ENCODE data around the gene KIF5C.

Gene KIF5C

GRCh38 chr2:148930046-148930775, 55.2 kb downstream of the KIF5C start:
- Histone ChIP-seq H4K8ac (ENCODE audit: low read length) (no peak overlapping the region), H3K18ac (ENCODE audit: low read depth in 1 of 2, low read length in 2 of 2) (no peak overlapping the region), H3K4me2 (ENCODE audit: low read length, poor library complexity, severe bottlenecking) (no peak overlapping the region), H2BK15ac (ENCODE audit: low read depth, poor library complexity, severe bottlenecking) (no peak overlapping the region), H4K91ac (ENCODE audit: low read length) (no peak overlapping the region), H2AFZ (ENCODE audit: low read depth, low read length) (no peak overlapping the region), H2BK12ac (ENCODE audit: low read length in 2 of 2) (no peak overlapping the region), H2BK120ac (ENCODE audit: low read depth, low read length) (no peak overlapping the region), H3K27me3 (ENCODE audit: control insufficient read depth in 1 of 2, insufficient read depth in 1 of 2, low read length in 2 of 2) (peaks cover 0 to 21% of the 10 kb centered on the region in 2 experiments), H3K4me3 (ENCODE audit: insufficient read depth in 1 of 2, low read depth in 1 of 2, low read length in 2 of 2) (no peak overlapping the region), H2AK5ac (ENCODE audit: low read length, severe bottlenecking) (no peak overlapping the region), H3K36me3 (ENCODE audit: control insufficient read depth in 1 of 2, insufficient read depth in 2 of 2, low read depth in 1 of 2, low read length in 2 of 2) (no peaks in the 10 kb centered on the region), H3K4ac (ENCODE audit: low read depth in 1 of 2, low read length in 2 of 2) (no peak overlapping the region), H3K27ac (ENCODE audit: low read length, poor library complexity, severe bottlenecking) (no peak overlapping the region), H3K9ac (ENCODE audit: low read length) (no peak overlapping the region), H3K14ac (ENCODE audit: low read length in 2 of 2) (no peak overlapping the region), H2BK5ac (ENCODE audit: low read depth, low read length, poor library complexity, severe bottlenecking) (no peak overlapping the region), H3K79me1 (replicated peaks; ENCODE audit: low read length, poor library complexity, severe bottlenecking) (no peaks in the 10 kb centered on the region), H3K9me3 (ENCODE audit: control insufficient read depth, low read length) (no peaks in the 10 kb centered on the region), H3K23ac (ENCODE audit: low read length in 2 of 2) (no peak overlapping the region), H3K4me1 (ENCODE audit: control insufficient read depth, insufficient read depth, low read depth, low read length) (no peaks in the 10 kb centered on the region)
- whole genome bisulfite sequencing: 49% methylated on average over 8 of the region's 9 CpGs
- peak; percentile 11 for DNase-seq

- H3K4me1 ChIP-seq (ENCODE audit: control insufficient read depth, insufficient read depth, low read depth, low read length): no peaks in the 10 kb centered on the region
- WGBS: 41% methylated on average over 7 of the region's 7 CpGs
Measured at GRCh38 chr2:148932536-148932935, 57.5 kb downstream of the KIF5C start.

GRCh38 chr2:148933456-148933855, 58.4 kb downstream of the KIF5C start:
- Histone ChIP-seq H3K4me1 (ENCODE audit: control insufficient read depth, insufficient read depth, low read depth, low read length) (no peaks in the 10 kb centered on the region), H4K91ac (ENCODE audit: low read length) (peak overlapping the region; percentile 64), H3K4ac (ENCODE audit: low read depth in 1 of 2, low read length in 2 of 2) (no peak overlapping the region), H3K18ac (ENCODE audit: low read depth in 1 of 2, low read length in 2 of 2) (no peak overlapping the region), H3K36me3 (ENCODE audit: control insufficient read depth in 1 of 2, insufficient read depth in 2 of 2, low read depth in 1 of 2, low read length in 2 of 2) (no peaks in the 10 kb centered on the region), H3K14ac (ENCODE audit: low read length in 2 of 2) (peak overlapping the region in 1 of 2 experiments; percentile 78), H3K79me1 (replicated peaks; ENCODE audit: low read length, poor library complexity, severe bottlenecking) (no peaks in the 10 kb centered on the region), H3K9ac (ENCODE audit: low read length) (no peak overlapping the region), H3K4me3 (ENCODE audit: insufficient read depth in 1 of 2, low read depth in 1 of 2, low read length in 2 of 2) (no peak overlapping the region), H2BK5ac (ENCODE audit: low read depth, low read length, poor library complexity, severe bottlenecking) (no peak overlapping the region), H4K8ac (ENCODE audit: low read length) (peak overlapping the region; percentile 22), H2BK120ac (ENCODE audit: low read depth, low read length) (no peak overlapping the region), H2BK12ac (ENCODE audit: low read length in 2 of 2) (no peak overlapping the region), H3K4me2 (ENCODE audit: low read length, poor library complexity, severe bottlenecking) (no peak overlapping the region), H3K23ac (ENCODE audit: low read length in 2 of 2) (no peak overlapping the region), H2BK15ac (ENCODE audit: low read depth, poor library complexity, severe bottlenecking) (no peak overlapping the region), H2AK5ac (ENCODE audit: low read length, severe bottlenecking) (no peak overlapping the region), H2AFZ (ENCODE audit: low read depth, low read length) (no peak overlapping the region), H3K27ac (ENCODE audit: low read length, poor library complexity, severe bottlenecking) (no peak overlapping the region), H3K9me3 (ENCODE audit: control insufficient read depth, low read length) (no peaks in the 10 kb centered on the region), H3K27me3 (ENCODE audit: control insufficient read depth in 1 of 2, insufficient read depth in 1 of 2, low read length in 2 of 2) (peaks cover 0 to 28% of the 10 kb centered on the region in 2 experiments)
- 95% methylated on average over 7 of the region's 7 CpGs for WGBS
- DNase-seq: no peak

More at GRCh38 chr2:148932536-148932935, 57.5 kb downstream of the KIF5C start:
- no peak overlapping the region for H3K14ac ChIP-seq (ENCODE audit: low read length in 2 of 2)
- H2BK120ac ChIP-seq (ENCODE audit: low read depth, low read length): no peak overlapping the region
- H3K9me3 ChIP-seq (ENCODE audit: control insufficient read depth, low read length): no peaks in the 10 kb centered on the region
- no peak overlapping the region for H3K9ac ChIP-seq (ENCODE audit: low read length)
- no peak overlapping the region for H2AFZ ChIP-seq (ENCODE audit: low read depth, low read length)
- H2BK5ac ChIP-seq (ENCODE audit: low read depth, low read length, poor library complexity, severe bottlenecking): no peak overlapping the region
- no peak for DNase-seq
- no peak overlapping the region for H3K4ac ChIP-seq (ENCODE audit: low read depth in 1 of 2, low read length in 2 of 2)
- no peaks in the 10 kb centered on the region for H3K36me3 ChIP-seq (ENCODE audit: control insufficient read depth in 1 of 2, insufficient read depth in 2 of 2, low read depth in 1 of 2, low read length in 2 of 2)
- no peaks in the 10 kb centered on the region for H3K79me1 ChIP-seq (replicated peaks; ENCODE audit: low read length, poor library complexity, severe bottlenecking)
- H3K27ac ChIP-seq (ENCODE audit: low read length, poor library complexity, severe bottlenecking): no peak overlapping the region
- H2BK12ac ChIP-seq (ENCODE audit: low read length in 2 of 2): no peak overlapping the region
- H4K8ac ChIP-seq (ENCODE audit: low read length): no peak overlapping the region
- H3K4me2 ChIP-seq (ENCODE audit: low read length, poor library complexity, severe bottlenecking): no peak overlapping the region
- no peak overlapping the region for H3K18ac ChIP-seq (ENCODE audit: low read depth in 1 of 2, low read length in 2 of 2)
- H3K23ac ChIP-seq (ENCODE audit: low read length in 2 of 2): no peak overlapping the region
- H2AK5ac ChIP-seq (ENCODE audit: low read length, severe bottlenecking): no peak overlapping the region
- no peak overlapping the region for H3K4me3 ChIP-seq (ENCODE audit: insufficient read depth in 1 of 2, low read depth in 1 of 2, low read length in 2 of 2)
- H3K27me3 ChIP-seq (ENCODE audit: control insufficient read depth in 1 of 2, insufficient read depth in 1 of 2, low read length in 2 of 2): peaks cover 0 to 28% of the 10 kb centered on the region in 2 experiments
- H2BK15ac ChIP-seq (ENCODE audit: low read depth, poor library complexity, severe bottlenecking): no peak overlapping the region
- no peak overlapping the region for H4K91ac ChIP-seq (ENCODE audit: low read length)

GRCh38 chr2:148935791-148936190, 60.8 kb downstream of the KIF5C start:
- no peak overlapping the region for H3K14ac ChIP-seq (ENCODE audit: low read length in 2 of 2)
- no peaks in the 10 kb centered on the region for H3K9me3 ChIP-seq (ENCODE audit: control insufficient read depth, low read length)
- H3K79me1 ChIP-seq (replicated peaks; ENCODE audit: low read length, poor library complexity, severe bottlenecking): no peaks in the 10 kb centered on the region
- H3K18ac ChIP-seq (ENCODE audit: low read depth in 1 of 2, low read length in 2 of 2): no peak overlapping the region
- H2BK120ac ChIP-seq (ENCODE audit: low read depth, low read length): no peak overlapping the region
- no peaks in the 10 kb centered on the region for H3K36me3 ChIP-seq (ENCODE audit: control insufficient read depth in 1 of 2, insufficient read depth in 2 of 2, low read depth in 1 of 2, low read length in 2 of 2)
- H2AFZ ChIP-seq (ENCODE audit: low read depth, low read length): no peak overlapping the region
- H3K4me3 ChIP-seq (ENCODE audit: insufficient read depth in 1 of 2, low read depth in 1 of 2, low read length in 2 of 2): no peak overlapping the region
- no peak overlapping the region for H3K27ac ChIP-seq (ENCODE audit: low read length, poor library complexity, severe bottlenecking)
- no peak overlapping the region for H2BK15ac ChIP-seq (ENCODE audit: low read depth, poor library complexity, severe bottlenecking)
- WGBS: 82% methylated on average over 3 of the region's 5 CpGs
- no peak overlapping the region for H3K4me2 ChIP-seq (ENCODE audit: low read length, poor library complexity, severe bottlenecking)
- H2AK5ac ChIP-seq (ENCODE audit: low read length, severe bottlenecking): no peak overlapping the region
- H3K9ac ChIP-seq (ENCODE audit: low read length): no peak overlapping the region
- no peak overlapping the region for H4K8ac ChIP-seq (ENCODE audit: low read length)
- H3K4me1 ChIP-seq (ENCODE audit: control insufficient read depth, insufficient read depth, low read depth, low read length): no peaks in the 10 kb centered on the region
- no peak overlapping the region for H2BK12ac ChIP-seq (ENCODE audit: low read length in 2 of 2)
- DNase-seq: no peak
- peaks cover 0 to 27% of the 10 kb centered on the region in 2 experiments for H3K27me3 ChIP-seq (ENCODE audit: control insufficient read depth in 1 of 2, insufficient read depth in 1 of 2, low read length in 2 of 2)
- no peak overlapping the region for H4K91ac ChIP-seq (ENCODE audit: low read length)
- no peak overlapping the region for H3K23ac ChIP-seq (ENCODE audit: low read length in 2 of 2)
- H3K4ac ChIP-seq (ENCODE audit: low read depth in 1 of 2, low read length in 2 of 2): no peak overlapping the region
- no peak overlapping the region for H2BK5ac ChIP-seq (ENCODE audit: low read depth, low read length, poor library complexity, severe bottlenecking)

Data from mesenchymal stem cell (in vitro differentiated cells and primary cell).